ENCODE measurements around the gene MTTP. TPM values are rescaled to one million over a fixed set of nuclear protein-coding genes. Genes with fewer than 3 reads are reported as not detected.

MTTP gene
- polyA plus RNA-seq, 3 donors: 9.7 to 14.3 (median 14.2) TPM

DNA sequence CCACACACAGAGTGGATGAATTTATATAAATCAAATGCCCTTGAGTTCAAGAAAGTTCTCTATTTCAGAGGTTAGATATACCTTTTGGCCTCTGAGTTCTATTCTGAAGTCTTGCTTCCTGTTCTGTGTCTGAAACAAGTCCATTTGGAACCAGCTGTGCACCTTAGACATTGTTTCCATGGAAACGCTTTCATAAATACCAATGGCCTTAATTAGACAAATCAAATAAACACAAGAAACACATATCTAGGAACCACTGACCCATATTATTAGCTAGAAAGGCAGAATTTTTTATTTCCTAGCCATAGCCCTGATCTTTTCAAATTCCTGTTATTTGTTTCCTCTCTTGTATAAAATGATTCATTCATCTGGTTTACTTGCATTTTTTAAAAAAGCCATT lies 91.4 kb downstream of the MTTP start:
- no peak for DNase-seq

DNA sequence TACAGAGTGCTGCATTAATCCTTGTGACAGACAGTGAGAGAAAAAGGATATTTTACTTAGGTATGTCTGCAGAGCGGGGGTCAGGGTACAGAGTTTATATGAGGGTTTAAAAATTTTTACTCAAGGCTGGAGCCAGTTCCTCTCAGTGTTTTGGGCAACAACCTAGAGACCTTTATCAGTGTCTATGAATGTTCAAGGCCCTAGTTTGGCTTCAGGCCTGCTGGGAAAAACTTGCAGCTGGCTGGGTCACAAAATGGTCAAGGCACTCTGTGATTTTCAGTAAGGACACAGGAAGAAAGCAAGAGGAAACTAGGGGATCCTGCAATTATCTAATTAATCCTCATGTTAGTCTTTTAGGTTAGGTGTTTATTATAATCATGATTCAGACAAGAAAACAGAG lies 93.8 kb downstream of the MTTP start:
- DNase-seq: no peak

DNA sequence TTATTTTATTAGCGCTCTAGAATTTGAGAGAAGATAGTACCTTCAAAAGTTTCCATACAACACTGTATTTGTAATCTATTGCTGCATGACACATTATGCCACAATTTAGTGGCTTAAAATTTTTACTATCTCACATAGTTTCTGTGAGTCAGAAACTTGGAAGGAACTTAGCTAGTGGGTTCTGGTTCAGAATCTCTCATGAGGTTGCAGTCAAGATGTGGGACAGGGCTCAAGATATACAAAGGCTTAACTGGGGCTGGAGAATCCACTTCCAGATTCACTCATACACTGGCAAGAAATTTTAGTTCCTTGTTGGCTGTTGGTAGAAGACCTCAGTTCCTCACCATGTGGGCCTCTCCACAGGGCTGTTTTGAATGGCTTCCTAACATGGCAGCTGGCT lies 94.5 kb downstream of the MTTP start:
- DNase-seq: no peak

DNA sequence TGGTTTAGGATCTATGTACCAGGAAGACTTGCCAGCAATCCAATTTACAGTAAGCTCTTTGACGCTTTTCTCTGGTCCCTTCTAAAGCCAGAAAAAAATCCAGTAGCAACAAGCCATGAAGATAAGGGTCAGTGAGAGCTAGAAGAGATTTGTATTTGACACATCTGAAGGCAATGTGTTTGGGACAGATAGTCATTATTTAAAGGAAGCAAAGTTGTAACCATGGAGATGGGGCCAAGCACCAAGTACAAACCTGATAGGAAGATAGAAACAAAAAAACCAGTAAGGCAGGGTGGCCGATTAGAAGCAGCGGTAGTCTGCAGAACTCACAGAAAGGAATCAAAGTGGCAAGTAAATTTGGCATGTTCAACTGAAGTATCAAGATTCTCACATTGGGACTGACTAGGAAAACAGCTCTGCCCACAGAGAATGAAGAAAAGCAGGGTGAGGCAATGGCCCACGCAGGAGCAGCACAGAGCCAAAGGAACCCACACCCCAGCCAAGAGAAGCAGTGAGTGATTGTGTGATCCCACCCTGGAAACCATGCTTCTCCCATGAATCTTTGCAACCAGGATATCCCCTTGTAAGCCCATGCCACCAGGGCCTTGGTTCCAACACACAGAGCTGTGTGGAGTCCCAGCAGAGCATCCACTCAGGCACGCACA lies 95.9 kb downstream of the MTTP start:
- no peak for DNase-seq

Other genes with a start within 250 kb of the MTTP start
- 100 to 1,000 TPM; 121 to 139 (median 124) TPM for gene ADH1C, start 222.1 kb upstream of the MTTP start, polyA plus RNA-seq (ENCODE audit: insufficient read length in 3 of 3)
- gene ADH7, start 139.5 kb upstream of the MTTP start, polyA plus RNA-seq (ENCODE audit: insufficient read length in 3 of 3): not detected
- under 1 TPM in 2 of 3 donors, not detected in 1; 0.14 to 0.19 TPM for gene C4orf17, start 63.8 kb upstream of the MTTP start, polyA plus RNA-seq (ENCODE audit: insufficient read length in 3 of 3)
- 10 to 100 TPM; 15.0 to 16.3 (median 15.9) TPM for gene TRMT10A, start 10.8 kb upstream of the MTTP start, polyA plus RNA-seq (ENCODE audit: insufficient read length in 3 of 3)
- 1 to 10 TPM; 1.1 TPM for gene C4orf54, start 83.0 kb downstream of the MTTP start, polyA plus RNA-seq (ENCODE audit: insufficient read length in 3 of 3)
- gene DAPP1, start 242.0 kb downstream of the MTTP start, polyA plus RNA-seq (ENCODE audit: insufficient read length in 3 of 3): 1 to 10 TPM in 1 of 3 donors, under 1 TPM in 2; 0.79 to 1.2 (median 0.81) TPM